ENCODE measurements around the gene CRHR1.

DNA sequence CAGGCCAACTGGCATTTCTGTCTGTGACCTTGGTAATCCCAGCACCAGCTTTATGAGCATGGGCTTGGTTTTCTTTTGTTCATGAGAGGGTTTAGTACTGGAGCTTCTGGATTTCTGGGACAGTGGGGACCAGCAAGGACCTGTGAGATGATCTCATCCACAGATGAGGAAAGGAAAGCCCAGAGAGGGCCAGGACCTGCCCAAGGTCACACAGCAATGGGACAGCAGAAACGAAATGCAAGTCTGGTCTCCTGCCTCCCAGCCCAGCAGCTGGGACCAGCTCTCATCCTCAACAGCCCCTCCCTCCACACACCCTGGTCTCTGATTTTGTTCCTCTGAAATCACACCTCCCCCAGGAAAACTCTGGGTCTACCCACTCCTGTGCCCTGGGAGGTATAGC, 67.8 kb downstream of the CRHR1 start:
- no peak for TF ChIP-seq ZNF24 (IDR thresholded peaks at IDR 0.05)
- no peak for TF ChIP-seq MXI1 (IDR thresholded peaks at IDR 0.05; ENCODE audit: low read depth, low read length)
- no peak for TF ChIP-seq KDM1A (IDR thresholded peaks at IDR 0.05; ENCODE audit: borderline replicate concordance)
- TF ChIP-seq SIX5 (IDR thresholded peaks at IDR 0.05; ENCODE audit: low read depth, low read length, severe bottlenecking): no peak
- no peak for TF ChIP-seq BHLHE40 (IDR thresholded peaks at IDR 0.05; ENCODE audit: borderline replicate concordance in 1 of 2, low read depth in 2 of 2, low read length in 1 of 2)
- TF ChIP-seq POLR2A (IDR thresholded peaks at IDR 0.05; ENCODE audit: low read depth, low read length): no peak

Data from GM12878 (cell line).